OCI-LY7 (cell line): ENCODE results near the gene MPI.

Source experiments
- EZH2phosphoT487 ChIP-seq: fragments of 200-600 bp; sonication (generic); IDR thresholded peaks from 2 replicates; pipeline ENCODE4 v1.6.1; 2018; ENCODE audit warnings: low read depth, borderline replicate concordance, mild to moderate bottlenecking, mixed run types, antibody characterized with exemption, low read length, moderate library complexity, mixed read lengths
- TF ChIP-seq, protein P1 (sequence below): fragments of 200-600 bp; sonication (generic); conservative IDR thresholded peaks from 2 replicates; pipeline ENCODE4 v1.5.1; 2014; ENCODE audit warnings: mild to moderate bottlenecking, antibody characterized with exemption, low read length, moderate library complexity, mixed read lengths

DNA sequence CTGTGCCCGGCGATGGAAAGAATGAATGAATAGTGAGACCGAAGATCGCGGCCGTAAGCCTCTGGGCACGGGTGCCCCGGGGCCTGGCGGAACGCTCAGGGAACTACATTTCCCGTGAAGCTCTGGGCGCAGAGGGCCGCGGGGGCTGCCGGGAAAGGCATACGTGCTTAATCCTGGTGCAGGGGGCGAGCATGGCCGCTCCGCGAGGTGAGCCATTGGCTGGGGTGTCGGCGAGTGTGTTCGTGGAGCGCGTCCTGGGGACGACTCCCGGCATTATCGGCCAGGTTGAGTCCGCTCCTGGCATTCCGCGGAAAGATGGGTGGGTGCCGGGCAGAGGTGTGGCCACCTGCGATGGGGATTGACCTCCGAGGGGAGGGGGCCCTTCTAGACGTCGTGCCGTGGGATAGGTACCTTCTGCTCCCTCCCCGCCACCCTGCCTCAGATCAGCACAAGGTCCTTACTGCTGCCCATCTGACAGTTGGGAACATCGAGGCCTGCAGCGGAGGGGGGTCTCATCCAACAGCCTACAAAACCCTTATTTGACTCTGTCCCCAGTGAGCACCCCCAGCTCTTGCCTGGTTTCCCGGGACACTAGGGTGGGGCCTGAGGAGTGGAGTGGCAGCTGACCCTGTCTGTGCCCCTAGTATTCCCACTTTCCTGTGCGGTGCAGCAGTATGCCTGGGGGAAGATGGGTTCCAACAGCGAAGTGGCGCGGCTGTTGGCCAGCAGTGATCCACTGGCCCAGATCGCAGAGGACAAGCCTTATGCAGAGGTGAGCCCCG, at the start of gene MPI:
- TF ChIP-seq, protein P1, sequence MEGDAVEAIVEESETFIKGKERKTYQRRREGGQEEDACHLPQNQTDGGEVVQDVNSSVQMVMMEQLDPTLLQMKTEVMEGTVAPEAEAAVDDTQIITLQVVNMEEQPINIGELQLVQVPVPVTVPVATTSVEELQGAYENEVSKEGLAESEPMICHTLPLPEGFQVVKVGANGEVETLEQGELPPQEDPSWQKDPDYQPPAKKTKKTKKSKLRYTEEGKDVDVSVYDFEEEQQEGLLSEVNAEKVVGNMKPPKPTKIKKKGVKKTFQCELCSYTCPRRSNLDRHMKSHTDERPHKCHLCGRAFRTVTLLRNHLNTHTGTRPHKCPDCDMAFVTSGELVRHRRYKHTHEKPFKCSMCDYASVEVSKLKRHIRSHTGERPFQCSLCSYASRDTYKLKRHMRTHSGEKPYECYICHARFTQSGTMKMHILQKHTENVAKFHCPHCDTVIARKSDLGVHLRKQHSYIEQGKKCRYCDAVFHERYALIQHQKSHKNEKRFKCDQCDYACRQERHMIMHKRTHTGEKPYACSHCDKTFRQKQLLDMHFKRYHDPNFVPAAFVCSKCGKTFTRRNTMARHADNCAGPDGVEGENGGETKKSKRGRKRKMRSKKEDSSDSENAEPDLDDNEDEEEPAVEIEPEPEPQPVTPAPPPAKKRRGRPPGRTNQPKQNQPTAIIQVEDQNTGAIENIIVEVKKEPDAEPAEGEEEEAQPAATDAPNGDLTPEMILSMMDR = no peak
- TF ChIP-seq EZH2phosphoT487 = no peak
